ENCODE data around the gene KIF5A. TPM values are rescaled to one million over a fixed set of nuclear protein-coding genes. Genes with fewer than 3 reads are reported as not detected.

Gene KIF5A
- total and polyA plus RNA-seq, 4 donors, result 0.05 to 0.34 (median 0.14) TPM

DNA sequence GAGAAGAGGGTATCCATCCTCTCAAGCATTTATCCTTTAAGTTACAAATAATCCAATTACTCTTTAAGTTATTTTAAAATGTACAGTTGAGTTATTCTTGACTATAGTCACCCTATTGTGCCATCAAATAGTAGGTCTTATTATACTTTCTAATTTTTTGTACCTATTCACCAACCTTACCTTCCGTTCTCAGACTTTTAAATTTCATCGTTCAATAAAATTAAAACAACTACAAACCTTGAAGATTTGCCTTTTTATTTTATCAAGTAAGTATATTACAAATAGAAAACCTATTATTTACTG lies 1.9 kb upstream of the KIF5A start:
- no peaks in the 10 kb centered on the region for H3K9me3 ChIP-seq (ENCODE audit: control insufficient read depth in 4 of 4, insufficient read depth in 3 of 4, low read length in 3 of 4)
- DNase-seq, result no peak
- peaks cover 0 to 18% (median 8%) of the 10 kb centered on the region in 5 donors for H3K4me1 ChIP-seq (ENCODE audit: control insufficient read depth in 5 of 5, insufficient read depth in 5 of 5, low read length in 5 of 5)
- H3K4me3 ChIP-seq, result no peak overlapping the region
- 96 to 97% methylated on average over 2 of the region's 2 CpGs for WGBS, 2 donors
- TF ChIP-seq, protein P1, sequence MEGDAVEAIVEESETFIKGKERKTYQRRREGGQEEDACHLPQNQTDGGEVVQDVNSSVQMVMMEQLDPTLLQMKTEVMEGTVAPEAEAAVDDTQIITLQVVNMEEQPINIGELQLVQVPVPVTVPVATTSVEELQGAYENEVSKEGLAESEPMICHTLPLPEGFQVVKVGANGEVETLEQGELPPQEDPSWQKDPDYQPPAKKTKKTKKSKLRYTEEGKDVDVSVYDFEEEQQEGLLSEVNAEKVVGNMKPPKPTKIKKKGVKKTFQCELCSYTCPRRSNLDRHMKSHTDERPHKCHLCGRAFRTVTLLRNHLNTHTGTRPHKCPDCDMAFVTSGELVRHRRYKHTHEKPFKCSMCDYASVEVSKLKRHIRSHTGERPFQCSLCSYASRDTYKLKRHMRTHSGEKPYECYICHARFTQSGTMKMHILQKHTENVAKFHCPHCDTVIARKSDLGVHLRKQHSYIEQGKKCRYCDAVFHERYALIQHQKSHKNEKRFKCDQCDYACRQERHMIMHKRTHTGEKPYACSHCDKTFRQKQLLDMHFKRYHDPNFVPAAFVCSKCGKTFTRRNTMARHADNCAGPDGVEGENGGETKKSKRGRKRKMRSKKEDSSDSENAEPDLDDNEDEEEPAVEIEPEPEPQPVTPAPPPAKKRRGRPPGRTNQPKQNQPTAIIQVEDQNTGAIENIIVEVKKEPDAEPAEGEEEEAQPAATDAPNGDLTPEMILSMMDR (IDR thresholded peaks at IDR 0.05; ENCODE audit: control extremely low read depth, extremely low read depth), result no peak
- ATAC-seq (ENCODE audit: insufficient read depth, low FRiP score), result no peak
- peaks cover 0 to 5% (median 0%) of the 10 kb centered on the region in 4 donors for H3K36me3 ChIP-seq (ENCODE audit: control insufficient read depth in 4 of 4, insufficient read depth in 4 of 4, low read length in 4 of 4)
- peaks cover 0 to 40% (median 25%) of the 10 kb centered on the region in 3 donors for H3K27me3 ChIP-seq (ENCODE audit: control insufficient read depth in 3 of 3, insufficient read depth in 3 of 3, low read length in 2 of 3)
- no peak overlapping the region for H3K27ac ChIP-seq (ENCODE audit: low read depth in 1 of 2, low read length in 1 of 2)
- H3K9ac ChIP-seq (ENCODE audit: insufficient read depth in 1 of 2, low read length in 2 of 2), result no peak overlapping the region

- Histone ChIP-seq H3K27me3 (ENCODE audit: control insufficient read depth in 3 of 3, insufficient read depth in 3 of 3, low read length in 2 of 3) (peaks cover 0 to 42% (median 25%) of the 10 kb centered on the region in 3 donors), H3K27ac (ENCODE audit: low read depth in 1 of 2, low read length in 1 of 2) (no peak overlapping the region), H3K9ac (ENCODE audit: insufficient read depth in 1 of 2, low read length in 2 of 2) (no peak overlapping the region), H3K9me3 (ENCODE audit: control insufficient read depth in 4 of 4, insufficient read depth in 3 of 4, low read length in 3 of 4) (no peaks in the 10 kb centered on the region), H3K36me3 (ENCODE audit: control insufficient read depth in 4 of 4, insufficient read depth in 4 of 4, low read length in 4 of 4) (peaks cover 0 to 2% (median 0%) of the 10 kb centered on the region in 4 donors), H3K4me1 (ENCODE audit: control insufficient read depth in 5 of 5, insufficient read depth in 5 of 5, low read length in 5 of 5) (peaks cover 0 to 16% (median 8%) of the 10 kb centered on the region in 5 donors), H3K4me3 (no peak overlapping the region)
- TF ChIP-seq, protein P1 (IDR thresholded peaks at IDR 0.05; ENCODE audit: control extremely low read depth, extremely low read depth), result no peak
- WGBS, 2 donors, result 24 to 41% methylated on average over 2 of the region's 2 CpGs
- no peak for ATAC-seq (ENCODE audit: insufficient read depth, low FRiP score)
- peak in 1 of 3 donors; percentile 8 for DNase-seq
Observed at GRCh38 chr12:57548488-57548887, 1.4 kb upstream of the KIF5A start.

GRCh38 chr12:57549203-57549908 lies 488 bp upstream of the KIF5A start:
- no peak overlapping the region for H3K9ac ChIP-seq (ENCODE audit: insufficient read depth in 1 of 2, low read length in 2 of 2)
- no peak for DNase-seq
- H3K9me3 ChIP-seq (ENCODE audit: control insufficient read depth in 4 of 4, insufficient read depth in 3 of 4, low read length in 3 of 4), result no peaks in the 10 kb centered on the region
- WGBS, 2 donors, result 39 to 44% methylated on average over 13 of the region's 13 CpGs
- peaks cover 0 to 46% (median 25%) of the 10 kb centered on the region in 3 donors for H3K27me3 ChIP-seq (ENCODE audit: control insufficient read depth in 3 of 3, insufficient read depth in 3 of 3, low read length in 2 of 3)
- no peak overlapping the region for H3K4me3 ChIP-seq
- no peaks in the 10 kb centered on the region for H3K36me3 ChIP-seq (ENCODE audit: control insufficient read depth in 4 of 4, insufficient read depth in 4 of 4, low read length in 4 of 4)
- TF ChIP-seq, protein P1 (IDR thresholded peaks at IDR 0.05; ENCODE audit: control extremely low read depth, extremely low read depth), result no peak
- peaks cover 5 to 16% (median 8%) of the 10 kb centered on the region in 5 donors for H3K4me1 ChIP-seq (ENCODE audit: control insufficient read depth in 5 of 5, insufficient read depth in 5 of 5, low read length in 5 of 5)
- no peak for ATAC-seq (ENCODE audit: insufficient read depth, low FRiP score)
- no peak overlapping the region for H3K27ac ChIP-seq (ENCODE audit: low read depth in 1 of 2, low read length in 1 of 2)

Measured in lung (tissue), 12 donors.